Spleen (tissue), 7 donors: ENCODE results near the gene NARF.

Source experiments
- CTCF ChIP-seq, 11 experiments: fragments of 200-600 bp in 7 of 11; fragments of 450-650 bp in 4 of 11; sonication (generic) in 4 of 11; IDR thresholded peaks in 8 of 11; conservative IDR thresholded peaks in 3 of 11; 1 replicate in 7 of 11; 2 replicates in 4 of 11; pipeline versions ENCODE4 v1.4.0 to v1.8.0; 2016 to 2021; ENCODE audit warnings: antibody characterized with exemption in 11 of 11, inconsistent platforms in 4 of 11, mild to moderate bottlenecking in 1 of 11
- POLR2AphosphoS5 ChIP-seq, 3 donors: sonication (generic); formaldehyde crosslinking; IDR thresholded peaks; one replicate each; pipeline ENCODE4 v1.5.1; 2017; ENCODE audit warnings: antibody characterized with exemption in 3 of 3
- donor health status: DM: no; HTN: no; CAD: no; lungs with moderate emphysema.
- donor health status: DM: no; HTN: no; CAD: no.
- donor health status: DM: no; HTN: no; CAD: no.

- no peak for TF ChIP-seq CTCF (IDR thresholded peaks at IDR 0.05 in 8 of 11, conservative IDR thresholded peaks at IDR 0.05 in 3 of 11)
- TF ChIP-seq POLR2AphosphoS5 (IDR thresholded peaks at IDR 0.05) = no peak
Measured at GRCh38 chr17:82410014-82410716, 48.4 kb upstream of the NARF start.
